ENCODE results near the gene MINDY4. TPM values are rescaled to one million over a fixed set of nuclear protein-coding genes. Genes with fewer than 3 reads are reported as not detected.

The MINDY4 gene
- total and polyA plus RNA-seq, 2 of the 4 experiments (the other 2 are of a cell fraction), result 1.8 to 3.6 TPM

- H3K4ac ChIP-seq (ENCODE audit: low read depth, low read length), result no peak overlapping the region; the same call in 1 of the 2 replicates
- no peak overlapping the region for H2AFZ ChIP-seq (replicated peaks; ENCODE audit: low read length, poor library complexity)
- H3K79me1 ChIP-seq (ENCODE audit: low read depth in 1 of 2, low read length in 2 of 2), result no peaks in the 10 kb centered on the region
- no peaks in the 10 kb centered on the region for H3K4me1 ChIP-seq (ENCODE audit: control insufficient read depth, insufficient read depth, low read length)
- H3K27ac ChIP-seq (ENCODE audit: insufficient read depth, low read length), result no peak overlapping the region
- no peaks in the 10 kb centered on the region for H3K9me3 ChIP-seq (ENCODE audit: control insufficient read depth, insufficient read depth, low read length)
- intact Hi-C loops (cut with micrococcal nuclease), result no loop called here
- H3K14ac ChIP-seq (replicated peaks; ENCODE audit: low read depth, low read length), result no peak overlapping the region
- H3K36me3 ChIP-seq (ENCODE audit: control insufficient read depth, insufficient read depth, low read length), result no peaks in the 10 kb centered on the region
- H2BK20ac ChIP-seq (ENCODE audit: low read depth, low read length), result no peak overlapping the region
- no peak overlapping the region for H3K4me3 ChIP-seq (ENCODE audit: insufficient read depth, low read depth, low read length)
- no peak for TF ChIP-seq NFE2L2 (IDR thresholded peaks at IDR 0.05; ENCODE audit: low read depth, low read length)
- no peak for TF ChIP-seq MAFK (IDR thresholded peaks at IDR 0.05; ENCODE audit: low read depth, low read length)
- TF ChIP-seq RFX5 (IDR thresholded peaks at IDR 0.05; ENCODE audit: low read depth, low read length), result no peak
- TF ChIP-seq POLR2A (IDR thresholded peaks at IDR 0.05; ENCODE audit: low read depth, low read length), result no peak
- no peak for TF ChIP-seq USF2 (IDR thresholded peaks at IDR 0.05; ENCODE audit: low read depth, low read length)
- no peak for TF ChIP-seq MAZ (IDR thresholded peaks at IDR 0.05; ENCODE audit: borderline replicate concordance, low read depth, low read length)
- no peak for TF ChIP-seq RCOR1 (IDR thresholded peaks at IDR 0.05; ENCODE audit: insufficient replicate concordance, low read length)
- no peak for TF ChIP-seq CEBPB (IDR thresholded peaks at IDR 0.05; ENCODE audit: low read depth, low read length)
- no peak for TF ChIP-seq ELK1 (IDR thresholded peaks at IDR 0.05; ENCODE audit: borderline replicate concordance, low read depth, low read length)
- TF ChIP-seq CTCF (conservative IDR thresholded peaks at IDR 0.05; ENCODE audit: low read depth, low read length), result no peak
- no peak for TF ChIP-seq RAD21 (IDR thresholded peaks at IDR 0.05; ENCODE audit: low read length)
- TF ChIP-seq FOS (IDR thresholded peaks at IDR 0.05; ENCODE audit: low read depth, low read length), result no peak
- TF ChIP-seq CHD1 (IDR thresholded peaks at IDR 0.05; ENCODE audit: low read depth, low read length), result no peak
- H2BK5ac ChIP-seq (ENCODE audit: low read depth, low read length, poor library complexity, severe bottlenecking), result no peak overlapping the region
- in situ Hi-C loops (cut with MboI; ENCODE audit: low sequenced_read_pairs), result no loop called here
- H4K5ac ChIP-seq (ENCODE audit: low read depth, low read length), result no peak overlapping the region
- H3K9me1 ChIP-seq (ENCODE audit: insufficient read depth, low read length), result no peaks in the 10 kb centered on the region
- no peak overlapping the region for H2AK5ac ChIP-seq (ENCODE audit: low read depth, low read length)
- H4K91ac ChIP-seq (ENCODE audit: insufficient read depth, low read depth, low read length), result no peak overlapping the region
- no peak for ATAC-seq (ENCODE audit: low read depth)
- no peak overlapping the region for H2AK9ac ChIP-seq (replicated peaks; ENCODE audit: low read depth, low read length, poor library complexity)
- ChIA-PET CTCF (no interaction called here), POLR2A (ENCODE audit: unreplicated experiment) (no interaction called here)
- dilution Hi-C loops (cut with HindIII; ENCODE audit: low sequenced_read_pairs, unreplicated experiment), result no loop called here
- 74% methylated on average over 3 of the region's 6 CpGs; no CpG with 5 or more reads in 1 of the 2 experiments for WGBS, 2 experiments (ENCODE audit: extremely low coverage in 2 of 2, insufficient read length in 1 of 2)
- no peak overlapping the region for H3K4me2 ChIP-seq (ENCODE audit: low read depth, low read length)
- H3K27me3 ChIP-seq (ENCODE audit: control insufficient read depth, insufficient read depth, low read length), result peaks cover 24% of the 10 kb centered on the region
- no peak overlapping the region for H2BK15ac ChIP-seq (ENCODE audit: low read depth, low read length)
- H3K56ac ChIP-seq (ENCODE audit: extremely low read depth, insufficient read depth, low read length), result no peak overlapping the region
- no peak overlapping the region for H3K9ac ChIP-seq (ENCODE audit: low read depth, low read length)
- no peak for DNase-seq
- BruUV-seq (replicated peaks), result no TSS peak
- H3K23ac ChIP-seq (ENCODE audit: low read depth, low read length), result no peak overlapping the region
- no peak overlapping the region for H4K8ac ChIP-seq (ENCODE audit: low read depth in 2 of 2, low read length in 2 of 2)
- H2BK120ac ChIP-seq (ENCODE audit: low read depth, low read length), result no peak overlapping the region
- no peaks in the 10 kb centered on the region for H4K20me1 ChIP-seq (ENCODE audit: insufficient read depth, low read length)
- H3K18ac ChIP-seq (ENCODE audit: low read depth, low read length), result no peak overlapping the region
Observed at GRCh38 chr7:30932562-30932961, 161.3 kb downstream of the MINDY4 start.

All from IMR-90 (cell line).